Kidney capillary endothelial cell (primary cell): Measurements from ENCODE around the gene SLC27A5.
A peak's percentile ranks its signal among the peaks of the same experiment; 100 is the strongest.
"Not testable (repeated sequence)": the region's sequence is repeated elsewhere in the genome, so short reads cannot be mapped to it uniquely, and the experiment has no call there.

Source experiments
- DNase-seq: peaks from one replicate; pipeline ENCODE4 v3.0.0-alpha.2; 2018; ENCODE audit warnings: low spot score

The SLC27A5 gene

DNA sequence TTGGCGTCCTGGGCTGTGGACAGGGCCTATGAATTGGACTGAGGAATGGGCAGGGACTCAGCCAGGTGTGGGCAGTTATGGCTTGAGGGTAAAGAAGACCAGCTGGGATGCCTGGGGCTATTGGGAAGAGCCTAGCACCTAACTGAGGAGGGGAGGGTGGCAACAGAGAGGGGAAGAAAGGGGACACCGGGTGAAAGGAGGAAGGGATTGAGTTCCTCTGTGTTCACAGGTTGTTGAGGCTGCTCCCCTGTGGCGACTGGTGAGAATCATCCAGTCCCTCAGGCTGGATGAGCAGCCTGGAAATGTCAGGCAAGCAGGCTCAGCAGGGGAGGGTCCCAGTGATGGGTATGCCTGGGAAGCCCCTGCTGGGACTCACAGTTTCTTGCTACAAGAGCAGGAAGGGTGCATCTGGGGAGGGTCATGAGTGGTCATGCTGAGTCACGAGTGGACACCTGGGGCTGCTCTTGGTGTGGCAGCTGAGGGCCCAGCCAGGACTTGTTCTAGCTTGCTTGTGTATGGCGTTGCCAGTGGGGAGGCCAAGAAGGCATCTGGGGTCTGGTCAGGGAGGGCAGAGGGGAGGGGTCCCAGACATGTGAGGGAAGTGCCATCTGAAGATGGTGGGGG, 43.5 kb downstream of the SLC27A5 start:
- DNase-seq, result no peak

- DNase-seq, result peak; percentile 92
These were observed 44.8 kb downstream of the SLC27A5 start, which contains the start of gene ZNF324 for GRCh38 chr19:58466760-58467589. TSS of gene ZNF324 (plus strand) at chr19:58467080. CDS start at chr19:58469186, 2,106 bp downstream.

GRCh38 chr19:58466089-58466759, 45.6 kb downstream of the SLC27A5 start:
- DNase-seq, result no peak

DNA sequence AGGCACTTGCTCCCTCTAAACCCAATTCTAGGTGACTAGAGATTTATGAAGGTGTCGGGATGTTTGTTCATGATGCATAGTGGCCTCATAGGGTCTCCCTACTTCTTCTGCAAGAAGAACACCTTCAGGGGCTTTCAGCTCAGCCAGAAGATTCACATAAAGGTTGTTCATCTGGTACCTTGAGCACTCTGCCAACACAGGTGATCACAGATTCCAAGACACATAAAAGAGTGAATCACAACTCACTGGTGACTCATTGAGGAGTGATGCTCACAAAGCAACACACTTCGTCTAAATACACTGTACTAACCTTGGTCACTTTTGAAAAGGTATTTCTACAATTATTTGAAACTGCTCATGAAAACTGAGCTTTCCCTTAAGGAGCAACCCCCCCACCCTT, 51.8 kb downstream of the SLC27A5 start:
- DNase-seq, result no peak

DNA sequence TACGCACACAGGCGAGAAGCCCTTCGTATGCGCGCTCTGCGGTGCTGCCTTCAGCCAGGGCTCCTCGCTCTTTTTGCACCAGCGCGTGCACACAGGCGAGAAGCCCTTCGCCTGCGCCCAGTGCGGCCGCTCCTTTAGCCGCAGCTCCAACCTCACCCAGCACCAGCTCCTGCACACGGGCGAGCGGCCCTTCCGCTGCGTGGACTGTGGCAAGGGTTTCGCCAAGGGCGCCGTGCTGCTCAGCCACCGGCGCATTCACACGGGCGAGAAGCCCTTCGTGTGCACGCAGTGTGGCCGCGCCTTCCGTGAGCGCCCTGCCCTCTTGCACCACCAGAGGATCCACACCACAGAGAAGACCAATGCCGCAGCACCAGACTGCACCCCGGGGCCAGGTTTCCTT, 55.7 kb downstream of the SLC27A5 start:
- DNase-seq, result no peak

DNA sequence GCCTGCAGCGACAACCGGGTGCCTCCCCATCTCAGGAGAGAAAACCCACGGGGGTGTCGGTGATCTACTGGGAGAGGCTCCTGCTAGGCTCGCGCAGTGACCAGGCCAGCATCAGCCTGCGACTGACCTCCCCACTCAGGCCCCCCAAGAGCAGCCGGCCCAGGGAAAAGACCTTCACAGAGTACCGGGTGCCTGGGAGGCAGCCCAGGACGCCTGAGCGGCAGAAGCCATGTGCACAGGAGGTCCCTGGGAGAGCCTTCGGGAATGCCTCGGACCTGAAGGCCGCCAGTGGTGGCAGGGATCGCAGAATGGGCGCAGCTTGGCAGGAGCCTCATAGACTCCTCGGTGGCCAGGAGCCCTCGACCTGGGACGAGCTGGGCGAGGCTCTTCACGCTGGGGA, 56.5 kb downstream of the SLC27A5 start:
- no peak for DNase-seq

DNA sequence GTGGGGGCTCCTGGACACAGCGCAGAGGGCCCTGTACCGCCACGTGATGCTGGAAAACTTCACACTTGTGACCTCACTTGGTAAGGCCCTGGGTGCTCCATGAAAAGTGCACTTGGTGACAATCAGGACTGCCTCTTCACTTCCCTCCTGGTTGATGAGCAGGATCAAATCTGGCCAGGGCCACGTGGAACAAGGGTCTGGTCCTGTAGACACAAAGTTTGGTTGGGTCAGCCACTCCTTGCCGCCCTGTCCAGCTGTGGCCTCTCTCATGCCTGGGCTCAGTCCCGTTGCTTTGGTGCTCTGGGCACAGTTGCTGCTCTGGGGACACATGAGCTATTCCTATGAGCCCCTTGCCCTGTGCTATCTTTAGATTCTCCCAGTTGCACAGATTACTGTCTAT, 58.0 kb downstream of the SLC27A5 start:
- DNase-seq, result no peak

- DNase-seq, result peak; percentile 93
These were observed 60.3 kb downstream of the SLC27A5 start, which contains the start of gene ZNF324B for GRCh38 chr19:58451358-58452101. TSS of gene ZNF324B (plus strand) at chr19:58451622. CDS start at chr19:58453702, 2,080 bp downstream.

GRCh38 chr19:58450856-58451357, 60.9 kb downstream of the SLC27A5 start:
- no peak for DNase-seq

DNA sequence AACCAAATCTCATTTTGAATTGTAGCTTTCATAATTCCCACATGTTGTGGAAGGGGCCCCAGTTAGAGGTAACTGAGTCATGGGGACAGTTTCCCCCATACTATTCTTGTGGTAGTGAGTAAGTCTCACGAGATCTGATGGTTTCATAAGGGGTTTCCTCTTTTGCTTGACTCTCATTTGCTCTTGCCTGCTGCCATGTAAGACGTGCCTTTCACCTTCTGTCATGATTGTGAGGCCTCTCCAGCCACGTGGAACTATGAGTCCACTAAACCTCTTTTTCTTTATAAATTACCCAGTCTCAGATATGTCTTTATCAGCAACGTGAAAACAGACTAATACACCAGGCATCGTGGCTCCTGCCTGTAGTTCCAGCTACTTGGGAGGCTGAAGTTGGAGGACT, 61.8 kb downstream of the SLC27A5 start:
- DNase-seq, result not testable (repeated sequence)

DNA sequence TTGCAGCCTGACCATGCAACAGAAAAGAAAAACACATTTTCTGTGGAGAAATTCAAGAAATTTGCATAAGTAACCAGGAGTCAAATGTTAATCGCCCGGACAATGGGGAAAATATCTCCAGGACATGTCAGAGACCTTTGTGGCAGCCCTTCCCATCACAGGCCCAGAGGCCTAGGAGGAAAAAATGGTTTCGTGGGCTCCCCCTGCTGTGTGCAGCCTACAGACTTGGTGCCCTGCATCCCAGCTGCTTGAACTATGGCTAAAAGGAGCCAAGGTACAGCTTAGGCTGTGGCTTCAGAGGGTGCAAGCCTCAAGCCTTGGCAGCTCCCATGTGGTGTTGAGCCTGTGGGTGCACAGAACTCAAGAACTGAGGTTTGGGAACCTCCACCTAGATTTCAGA, 62.9 kb downstream of the SLC27A5 start:
- DNase-seq, result not testable (repeated sequence)
